Measurements from ENCODE around the gene UBE2J2.
A peak's percentile ranks its signal among the peaks of the same experiment; 100 is the strongest.

Gene UBE2J2

GRCh38 chr1:1217621-1218523 lies 55.8 kb downstream of the UBE2J2 start:
- Histone ChIP-seq H3K9me3 (no peaks in the 10 kb centered on the region), H3K36me3 (peaks cover 45% of the 10 kb centered on the region)
- no peak for DNase-seq

GRCh38 chr1:1216770-1217620 lies 56.7 kb downstream of the UBE2J2 start:
- Histone ChIP-seq H3K9me3 (no peaks in the 10 kb centered on the region), H3K27me3 (no peaks in the 10 kb centered on the region), H3K4me1 (no peaks in the 10 kb centered on the region), H3K4me3 (ENCODE audit: low read depth, low read length) (no peak overlapping the region), H3K36me3 (peaks cover 39% of the 10 kb centered on the region)
- TF ChIP-seq CTCF (IDR thresholded peaks at IDR 0.05; ENCODE audit: low read depth, low read length): no peak
- no peak for DNase-seq

More at GRCh38 chr1:1217621-1218523, 55.8 kb downstream of the UBE2J2 start:
- Histone ChIP-seq H3K4me3 (ENCODE audit: low read depth, low read length) (no peak overlapping the region), H3K27me3 (no peaks in the 10 kb centered on the region), H3K4me1 (no peaks in the 10 kb centered on the region)
- TF ChIP-seq CTCF (IDR thresholded peaks at IDR 0.05; ENCODE audit: low read depth, low read length): no peak

- no peaks in the 10 kb centered on the region for H3K9me3 ChIP-seq
- DNase-seq: no peak
- H3K36me3 ChIP-seq: peaks cover 30% of the 10 kb centered on the region
- no peaks in the 10 kb centered on the region for H3K27me3 ChIP-seq
- TF ChIP-seq CTCF (IDR thresholded peaks at IDR 0.05; ENCODE audit: low read depth, low read length): no peak
- no peaks in the 10 kb centered on the region for H3K4me1 ChIP-seq
- H3K4me3 ChIP-seq (ENCODE audit: low read depth, low read length): no peak overlapping the region
Observed at GRCh38 chr1:1215881-1216605, 57.6 kb downstream of the UBE2J2 start.

GRCh38 chr1:1215080-1215676 lies 58.5 kb downstream of the UBE2J2 start:
- Histone ChIP-seq H3K9me3 (no peaks in the 10 kb centered on the region), H3K4me1 (no peaks in the 10 kb centered on the region), H3K36me3 (peaks cover 24% of the 10 kb centered on the region), H3K4me3 (ENCODE audit: low read depth, low read length) (no peak overlapping the region), H3K27me3 (no peaks in the 10 kb centered on the region)
- DNase-seq: no peak
- no peak for TF ChIP-seq CTCF (IDR thresholded peaks at IDR 0.05; ENCODE audit: low read depth, low read length)

- TF ChIP-seq CTCF (IDR thresholded peaks at IDR 0.05; ENCODE audit: low read depth, low read length): no peak
- no peaks in the 10 kb centered on the region for H3K9me3 ChIP-seq
- no peaks in the 10 kb centered on the region for H3K27me3 ChIP-seq
- H3K4me1 ChIP-seq: no peaks in the 10 kb centered on the region
- H3K4me3 ChIP-seq (ENCODE audit: low read depth, low read length): no peak within 1 kb of the TSS
- peaks cover 15% of the 10 kb centered on the region for H3K36me3 ChIP-seq
- DNase-seq: peak; percentile 22
Observed at GRCh38 chr1:1213345-1214265, 60.0 kb downstream of the UBE2J2 start, which contains the start of gene TNFRSF4. TSS of gene TNFRSF4 (minus strand) at chr1:1214153. CDS start at chr1:1214127, 26 bp downstream.

Data from BE2C (cell line).